Central memory CD8-positive, alpha-beta T cell (primary cell): Measurements from ENCODE around the gene KIF5B.
"Not testable (repeated sequence)": the region's sequence is repeated elsewhere in the genome, so short reads cannot be mapped to it uniquely, and the experiment has no call there.

Experiments
- ATAC-seq: fragments of 150-1000 bp; cut with Tn5 transposase; replicated peaks from 2 replicates; pipeline ENCODE4 v1.10.0; 2022; ENCODE audit warnings: mild to moderate bottlenecking, moderate FRiP score, moderate number of reproducible peaks; ENCODE audit not compliant: poor library complexity, severe bottlenecking; ENCODE audit errors: extremely low read depth
- DNase-seq, 2 donors: peaks; one replicate each; pipeline ENCODE4 v3.0.0; 2021; ENCODE audit warnings: low spot score in 2 of 2
- H3K27ac Mint-ChIP-seq: one replicate; pipeline ENCODE4 v1.8.0; 2022; ENCODE audit warnings: low read depth, mild to moderate bottlenecking, moderate library complexity, mixed read lengths
- H3K27me3 Mint-ChIP-seq: one replicate; pipeline ENCODE4 v1.8.0; 2022; ENCODE audit warnings: mixed read lengths
- H3K36me3 Mint-ChIP-seq: one replicate; pipeline ENCODE4 v1.8.0; 2022; ENCODE audit warnings: mild to moderate bottlenecking, moderate library complexity, mixed read lengths; ENCODE audit not compliant: insufficient read depth
- H3K4me1 Mint-ChIP-seq: one replicate; pipeline ENCODE4 v1.8.0; 2022; ENCODE audit warnings: mixed read lengths
- H3K4me3 Mint-ChIP-seq: one replicate; pipeline ENCODE4 v1.8.0; 2022; ENCODE audit warnings: mild to moderate bottlenecking, moderate library complexity, mixed read lengths
- H3K9me3 Mint-ChIP-seq: one replicate; pipeline ENCODE4 v1.8.0; 2022; ENCODE audit warnings: mixed read lengths

Gene KIF5B

DNA sequence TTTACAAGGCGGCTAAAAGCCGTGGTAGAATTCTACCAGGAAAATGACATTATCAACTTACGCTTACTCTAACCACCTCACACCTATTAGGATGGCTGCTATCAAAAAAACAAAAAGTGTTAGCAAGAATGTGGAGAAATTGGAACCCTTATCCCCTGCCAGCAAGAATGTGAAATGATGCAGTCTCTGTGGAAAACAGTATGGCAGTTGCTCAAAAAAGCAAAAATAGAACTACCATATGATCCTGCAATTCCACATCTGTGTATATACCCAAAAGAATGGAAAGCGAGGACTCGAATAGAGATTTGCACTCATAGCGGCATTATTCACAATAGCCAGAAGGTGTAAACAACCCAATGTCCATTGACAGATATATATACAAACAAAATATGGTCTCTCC, 61.3 kb downstream of the KIF5B start:
- DNase-seq = no peak
- Mint-ChIP-seq H3K27me3 (no peaks in the 10 kb centered on the region), H3K4me3 (no peak overlapping the region), H3K4me1 (no peaks in the 10 kb centered on the region), H3K9me3 (no peaks in the 10 kb centered on the region), H3K36me3 (no peaks in the 10 kb centered on the region), H3K27ac (no peak overlapping the region)
- no peak for ATAC-seq

DNA sequence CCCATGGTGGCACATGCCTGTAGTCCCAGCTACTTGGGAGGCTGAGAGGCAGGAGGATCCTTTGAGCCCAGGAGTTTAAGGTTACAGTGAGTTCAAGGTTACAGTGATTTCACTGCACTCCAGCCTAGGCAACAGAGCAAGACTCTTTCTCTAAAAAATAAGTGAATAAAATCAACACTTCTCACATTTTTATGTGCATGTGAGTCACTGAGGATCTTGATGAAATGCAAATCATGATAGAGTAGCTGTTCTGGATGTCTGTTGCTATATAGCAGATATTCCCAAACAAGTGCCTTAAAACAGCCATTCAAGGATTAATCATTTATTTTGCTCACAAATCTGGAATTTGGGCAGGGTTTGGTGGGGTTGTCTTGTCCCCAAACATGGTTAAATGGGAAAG, 65.3 kb downstream of the KIF5B start:
- Mint-ChIP-seq H3K36me3 (no peaks in the 10 kb centered on the region), H3K4me3 (no peak overlapping the region)
- no peak for DNase-seq

DNA sequence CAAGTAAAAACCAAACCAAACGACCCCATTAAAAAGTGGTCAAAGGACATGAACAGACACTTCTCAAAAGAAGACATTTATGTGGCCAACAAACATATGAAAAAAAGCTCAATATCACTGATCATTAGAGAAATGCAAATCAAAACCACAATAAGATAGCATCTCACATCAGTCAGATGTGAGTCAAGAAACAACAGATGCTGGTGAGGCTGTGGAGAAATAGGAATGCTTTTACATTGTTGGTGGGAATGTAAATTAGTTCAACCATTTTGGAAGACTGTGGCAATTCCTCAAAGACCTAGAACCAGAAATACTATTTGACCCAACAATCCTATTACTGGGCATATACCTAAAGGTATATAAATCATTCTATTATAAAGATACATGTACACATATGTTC, 68.4 kb downstream of the KIF5B start:
- not testable (repeated sequence) for H3K4me3 Mint-ChIP-seq, H3K4me1 Mint-ChIP-seq, H3K27ac Mint-ChIP-seq, H3K36me3 Mint-ChIP-seq, DNase-seq, ATAC-seq, H3K27me3 Mint-ChIP-seq, H3K9me3 Mint-ChIP-seq

More for the DNA sequence above, 65.3 kb downstream of the KIF5B start:
- ATAC-seq = no peak
- Mint-ChIP-seq H3K4me1 (no peaks in the 10 kb centered on the region), H3K9me3 (no peaks in the 10 kb centered on the region), H3K27me3 (no peaks in the 10 kb centered on the region), H3K27ac (no peak overlapping the region)

DNA sequence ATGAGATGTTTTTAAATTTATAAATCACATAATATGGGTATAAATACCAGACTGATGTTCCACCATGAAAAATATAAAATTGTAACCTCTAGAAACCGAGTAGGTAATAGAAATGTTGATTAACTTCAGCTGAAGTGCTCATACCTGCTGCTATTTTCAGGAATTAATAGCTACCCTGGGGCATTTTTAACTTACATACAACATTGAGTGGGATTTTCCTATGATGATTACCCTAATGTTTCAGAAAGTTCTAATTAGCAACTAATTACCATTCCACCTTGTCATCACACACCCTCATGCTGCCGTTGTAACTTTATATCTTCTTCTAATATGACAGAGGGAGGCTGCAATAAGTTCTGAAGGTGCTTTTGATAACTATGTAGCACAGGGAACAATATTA, 74.1 kb downstream of the KIF5B start:
- Mint-ChIP-seq H3K4me3 (no peak overlapping the region), H3K9me3 (no peaks in the 10 kb centered on the region), H3K36me3 (no peaks in the 10 kb centered on the region), H3K27ac (no peak overlapping the region), H3K4me1 (peaks cover 11% of the 10 kb centered on the region), H3K27me3 (no peaks in the 10 kb centered on the region)
- no peak for ATAC-seq
- DNase-seq = no peak

DNA sequence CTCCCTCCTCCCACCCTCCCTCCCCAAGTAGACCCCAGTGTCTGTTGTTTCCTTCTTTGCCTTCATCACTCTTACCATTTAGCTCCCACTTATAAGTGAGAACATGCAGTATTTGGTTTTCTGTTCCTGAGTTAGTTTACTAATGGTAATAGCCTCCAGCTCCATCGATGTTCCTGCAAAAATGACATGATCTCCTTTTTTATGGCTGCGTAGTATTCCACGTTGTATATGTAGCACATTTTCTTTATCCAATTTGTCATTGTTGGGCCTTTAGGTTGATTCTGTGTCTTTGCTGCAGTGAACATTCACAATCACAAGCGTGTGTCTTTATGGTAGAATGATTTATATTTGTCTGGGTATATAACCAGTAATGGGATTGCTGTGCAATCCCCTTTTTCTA, 75.8 kb downstream of the KIF5B start:
- DNase-seq (no peak), ATAC-seq (no peak)
- Mint-ChIP-seq H3K4me1 (peaks cover 19% of the 10 kb centered on the region), H3K27me3 (no peaks in the 10 kb centered on the region), H3K27ac (no peak overlapping the region), H3K4me3 (no peak overlapping the region), H3K36me3 (no peaks in the 10 kb centered on the region), H3K9me3 (no peaks in the 10 kb centered on the region)

DNA sequence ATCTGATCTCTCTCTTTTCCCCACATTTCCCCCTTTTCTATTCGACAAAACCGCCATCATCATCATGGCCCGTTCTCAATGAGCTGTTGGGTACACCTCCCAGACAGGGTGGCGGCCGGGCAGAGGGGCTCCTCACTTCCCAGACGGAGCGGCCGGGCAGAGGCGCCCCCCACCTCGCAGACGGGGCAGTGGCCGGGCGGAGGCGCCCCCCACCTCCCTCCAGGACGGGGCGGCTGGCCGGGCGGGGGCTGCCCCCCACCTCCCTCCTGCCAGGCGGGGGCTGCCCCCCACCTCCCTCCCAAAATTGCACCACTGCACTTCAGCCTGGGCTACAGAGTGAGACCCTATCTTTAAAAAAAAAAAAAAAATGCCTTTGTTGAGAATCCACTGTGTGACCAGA, 77.2 kb downstream of the KIF5B start:
- ATAC-seq = not testable (repeated sequence)

DNA sequence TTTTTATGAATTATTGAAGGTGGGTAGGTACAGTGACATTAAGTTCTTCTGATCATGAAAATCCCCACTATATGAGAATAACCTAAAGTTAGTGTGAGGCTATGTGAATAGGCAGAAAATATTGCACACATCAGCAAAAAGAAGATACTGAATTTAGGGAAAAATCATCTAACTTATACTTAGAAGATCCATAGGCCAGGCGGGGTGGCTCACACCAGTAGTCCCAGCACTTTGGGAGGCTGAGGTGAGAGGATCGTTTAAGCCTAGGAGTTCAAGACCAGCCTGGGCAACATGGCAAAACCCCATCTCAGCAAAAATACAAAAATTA, 78.1 kb downstream of the KIF5B start:
- H3K36me3 Mint-ChIP-seq = peaks cover 2% of the 10 kb centered on the region
- no peak for ATAC-seq
- H3K4me1 Mint-ChIP-seq = peaks cover 24% of the 10 kb centered on the region

More for the DNA sequence above, 77.2 kb downstream of the KIF5B start:
- DNase-seq, H3K27me3 Mint-ChIP-seq, H3K27ac Mint-ChIP-seq, H3K9me3 Mint-ChIP-seq, H3K36me3 Mint-ChIP-seq, H3K4me3 Mint-ChIP-seq: not testable (repeated sequence)
- peaks cover 24% of the 10 kb centered on the region for H3K4me1 Mint-ChIP-seq

DNA sequence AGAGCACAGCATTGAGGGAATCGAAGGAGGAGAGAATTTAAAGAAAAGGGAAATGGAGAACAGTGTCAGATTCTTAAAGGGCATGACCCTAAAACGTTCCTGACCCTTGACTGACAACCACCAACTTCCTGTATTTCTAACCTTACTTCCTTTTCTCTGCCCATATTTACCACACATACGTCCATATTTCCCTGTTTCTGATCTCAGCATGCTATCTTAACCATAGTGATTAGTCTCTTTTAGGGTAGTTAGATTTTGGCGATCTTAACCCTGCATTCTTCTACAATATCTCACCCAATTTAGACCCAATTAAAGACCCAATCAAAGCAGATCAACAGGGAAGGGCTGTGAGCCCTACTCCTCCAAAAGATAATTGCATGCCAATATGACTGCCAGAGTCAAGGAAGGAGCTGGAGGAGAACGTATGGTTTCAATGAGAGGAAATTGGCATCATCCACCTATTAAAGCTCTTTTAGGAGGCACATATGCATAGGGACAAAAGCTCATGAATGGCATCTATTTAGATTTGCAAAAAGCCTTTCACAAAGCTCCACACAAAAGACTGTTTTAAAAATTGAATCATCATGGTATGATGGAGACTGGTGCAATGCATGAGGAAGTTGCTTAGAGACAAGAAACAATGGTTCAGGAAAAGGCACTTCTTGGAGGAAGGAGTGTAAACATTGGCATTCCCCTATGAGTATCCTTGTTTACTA, 78.6 kb downstream of the KIF5B start:
- H3K36me3 Mint-ChIP-seq = peaks cover 2% of the 10 kb centered on the region

More for the DNA sequence above, 78.1 kb downstream of the KIF5B start:
- H3K27me3 Mint-ChIP-seq = no peaks in the 10 kb centered on the region
- H3K4me3 Mint-ChIP-seq = no peak overlapping the region
- H3K9me3 Mint-ChIP-seq = no peaks in the 10 kb centered on the region
- no peak for DNase-seq
- H3K27ac Mint-ChIP-seq = no peak overlapping the region

DNA sequence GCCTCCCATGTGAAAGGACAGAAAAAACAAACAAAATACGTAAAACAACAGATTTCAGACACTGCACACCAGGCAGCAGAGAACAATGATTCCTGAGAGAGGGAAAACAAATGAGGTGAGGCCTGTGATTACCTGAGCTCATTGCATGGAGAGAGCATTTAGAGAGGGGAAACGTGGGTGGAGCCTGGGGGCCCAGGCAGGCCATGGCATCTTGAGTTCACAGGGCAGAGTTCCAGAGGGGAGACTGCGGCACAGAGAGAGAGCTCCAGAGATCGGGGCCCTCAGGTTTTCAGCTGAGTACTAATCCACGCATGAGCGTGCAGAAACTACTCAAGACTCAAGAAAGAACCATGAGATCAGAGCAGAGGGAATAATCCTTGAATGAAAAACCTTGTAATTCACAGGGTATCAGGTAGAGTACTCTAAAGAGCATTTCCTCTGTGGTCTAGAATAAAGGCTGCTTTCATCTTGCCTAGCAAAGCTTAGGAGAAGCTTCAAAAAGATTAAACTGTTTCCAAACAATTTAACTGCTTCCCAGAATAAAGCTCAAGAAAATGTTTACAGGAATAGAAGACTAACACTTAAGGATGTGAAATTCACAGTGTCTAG, 81.0 kb downstream of the KIF5B start:
- Mint-ChIP-seq H3K4me1 (peaks cover 24% of the 10 kb centered on the region), H3K4me3 (no peak overlapping the region), H3K9me3 (no peaks in the 10 kb centered on the region), H3K27me3 (no peaks in the 10 kb centered on the region), H3K27ac (no peak overlapping the region), H3K36me3 (peaks cover 2% of the 10 kb centered on the region)
- ATAC-seq (no peak), DNase-seq (no peak)

More for the DNA sequence above, 78.6 kb downstream of the KIF5B start:
- no peak overlapping the region for H3K27ac Mint-ChIP-seq
- DNase-seq = no peak
- ATAC-seq = peak; percentile 79
- no peaks in the 10 kb centered on the region for H3K27me3 Mint-ChIP-seq
- H3K4me1 Mint-ChIP-seq = peaks cover 24% of the 10 kb centered on the region
- no peak overlapping the region for H3K4me3 Mint-ChIP-seq
- no peaks in the 10 kb centered on the region for H3K9me3 Mint-ChIP-seq

DNA sequence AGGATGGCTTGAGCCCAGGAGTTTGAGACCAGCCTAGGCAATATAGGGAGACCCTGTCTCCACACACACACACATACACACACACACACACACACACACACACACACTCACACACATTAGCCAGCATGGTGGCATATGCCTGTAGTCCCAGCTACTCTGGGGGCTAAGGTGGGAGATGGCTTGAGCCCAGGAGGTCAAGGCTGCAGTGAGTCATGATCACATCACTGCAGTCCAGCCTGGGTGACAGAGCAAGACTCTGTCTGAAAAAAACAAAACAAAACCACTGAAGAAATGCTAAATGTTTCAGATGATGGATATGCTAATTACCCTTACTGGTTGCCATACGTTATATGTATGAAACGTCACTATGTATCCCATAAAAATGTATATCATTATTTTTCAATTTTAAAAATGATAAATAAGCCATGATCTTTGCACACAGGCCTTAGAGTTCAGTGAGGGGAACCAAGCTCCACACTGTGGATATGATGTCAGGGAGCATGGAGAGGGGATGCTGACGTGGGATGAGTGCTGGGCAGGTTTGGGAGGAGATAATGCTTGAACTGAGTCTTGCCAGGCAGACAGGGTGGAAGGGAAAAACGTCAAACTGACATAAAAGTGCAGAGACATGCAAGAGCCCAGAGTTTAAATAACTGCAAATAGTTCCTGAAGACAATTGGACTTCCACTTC, 81.6 kb downstream of the KIF5B start:
- DNase-seq = no peak

DNA sequence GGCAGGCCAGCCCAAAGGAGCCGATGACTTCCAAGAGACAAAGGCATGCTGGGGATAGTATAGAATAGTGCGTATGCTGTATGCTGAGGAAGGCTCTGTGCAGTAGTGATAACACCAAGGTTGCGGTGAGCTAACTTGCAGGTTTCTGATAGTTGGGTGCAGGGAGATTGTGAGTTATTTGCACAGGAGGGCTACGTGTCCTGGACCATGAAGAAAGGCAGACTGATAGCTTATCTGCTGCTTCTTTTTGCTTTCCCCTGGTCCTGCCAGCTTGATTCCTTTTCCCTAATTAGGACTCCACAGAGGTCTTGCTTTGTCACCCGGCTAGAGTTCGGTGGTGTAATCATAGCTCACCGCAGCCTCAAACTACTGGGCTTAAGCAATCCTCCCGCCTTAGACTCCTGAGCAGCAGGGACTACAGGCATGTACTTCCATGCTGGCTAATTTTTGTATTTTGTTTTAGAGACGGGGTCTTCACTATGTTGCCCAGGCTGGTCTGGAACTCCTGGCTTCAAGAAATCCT, 83.6 kb downstream of the KIF5B start:
- Mint-ChIP-seq H3K9me3 (no peaks in the 10 kb centered on the region), H3K27ac (no peak overlapping the region), H3K4me3 (no peak overlapping the region), H3K27me3 (no peaks in the 10 kb centered on the region), H3K36me3 (peaks cover 2% of the 10 kb centered on the region), H3K4me1 (peaks cover 18% of the 10 kb centered on the region)
- ATAC-seq = no peak
- DNase-seq = no peak

More for the DNA sequence above, 81.6 kb downstream of the KIF5B start:
- Mint-ChIP-seq H3K27me3 (no peaks in the 10 kb centered on the region), H3K9me3 (no peaks in the 10 kb centered on the region), H3K27ac (no peak overlapping the region), H3K36me3 (peaks cover 2% of the 10 kb centered on the region), H3K4me3 (no peak overlapping the region), H3K4me1 (peaks cover 24% of the 10 kb centered on the region)
- no peak for ATAC-seq

DNA sequence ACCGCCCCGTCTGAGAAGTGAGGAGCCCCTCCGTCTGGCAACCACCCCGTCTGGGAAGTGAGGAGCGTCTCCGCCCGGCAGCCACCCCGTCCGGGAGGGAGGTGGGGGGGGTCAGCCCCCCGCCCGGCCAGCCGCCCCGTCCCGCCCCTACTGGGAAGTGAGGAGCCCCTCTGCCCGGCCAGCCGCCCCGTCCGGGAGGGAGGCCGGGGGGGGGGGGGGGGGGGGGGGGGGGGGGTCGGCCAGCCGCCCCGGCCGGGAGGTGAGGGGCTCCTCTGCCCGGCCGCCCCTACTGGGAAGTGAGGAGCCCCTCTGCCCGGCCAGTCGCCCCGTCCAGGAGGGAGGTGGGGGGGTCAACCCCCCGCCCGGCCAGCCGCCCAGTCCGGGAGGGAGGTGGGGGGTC, 86.4 kb downstream of the KIF5B start:
- H3K27me3 Mint-ChIP-seq, H3K27ac Mint-ChIP-seq, H3K4me3 Mint-ChIP-seq, ATAC-seq, DNase-seq, H3K36me3 Mint-ChIP-seq, H3K9me3 Mint-ChIP-seq, H3K4me1 Mint-ChIP-seq: not testable (repeated sequence)

DNA sequence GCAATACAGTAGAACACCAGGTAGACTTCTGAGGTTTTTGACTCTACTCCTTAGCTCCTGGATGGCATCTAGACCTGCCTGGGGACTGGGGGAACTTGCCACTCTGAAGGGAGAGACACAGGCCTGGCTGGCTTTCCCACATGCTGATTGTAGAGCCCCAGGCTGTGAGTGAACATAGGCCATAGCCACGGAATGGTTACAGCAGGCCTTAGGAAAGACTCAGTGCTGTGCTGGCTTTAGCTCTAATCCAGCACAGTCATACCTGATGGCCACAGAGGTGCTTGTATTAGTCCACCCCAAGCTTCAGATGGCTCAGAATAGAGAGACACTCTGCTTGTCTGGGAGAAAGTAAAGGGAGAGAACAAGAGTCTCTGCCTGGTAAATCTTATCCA, 92.6 kb downstream of the KIF5B start:
- H3K4me1 Mint-ChIP-seq = no peaks in the 10 kb centered on the region
- ATAC-seq = no peak
- peaks cover 2% of the 10 kb centered on the region for H3K36me3 Mint-ChIP-seq
- H3K9me3 Mint-ChIP-seq = no peaks in the 10 kb centered on the region
- no peak for DNase-seq
- H3K27me3 Mint-ChIP-seq = no peaks in the 10 kb centered on the region
- H3K27ac Mint-ChIP-seq = no peak overlapping the region
- no peak overlapping the region for H3K4me3 Mint-ChIP-seq
